IPS-15b (cell line): ENCODE results near the gene LRRC4C.
"Not testable (repeated sequence)": the region's sequence is repeated elsewhere in the genome, so short reads cannot be mapped to it uniquely, and the experiment has no call there.

Source experiments
- H3K27me3 ChIP-seq: one replicate; pipeline ENCODE4 v1.6.1; 2013; ENCODE audit warnings: low read length; ENCODE audit not compliant: control insufficient read depth, insufficient read depth
- H3K36me3 ChIP-seq: one replicate; pipeline ENCODE4 v1.6.1; 2013; ENCODE audit warnings: low read length; ENCODE audit not compliant: control insufficient read depth, insufficient read depth
- H3K4me1 ChIP-seq: one replicate; pipeline ENCODE4 v1.6.1; 2013; ENCODE audit warnings: mild to moderate bottlenecking, low read length; ENCODE audit not compliant: control insufficient read depth, insufficient read depth
- H3K4me3 ChIP-seq: one replicate; pipeline ENCODE4 v1.5.1; 2013; ENCODE audit warnings: low read depth, low read length
- H3K9ac ChIP-seq: one replicate; pipeline ENCODE4 v1.6.1; 2013; ENCODE audit warnings: low read depth, mild to moderate bottlenecking, low read length
- H3K9me3 ChIP-seq: one replicate; pipeline ENCODE4 v1.6.1; 2013; ENCODE audit warnings: mild to moderate bottlenecking, low read length; ENCODE audit not compliant: control insufficient read depth, insufficient read depth

Gene LRRC4C

DNA sequence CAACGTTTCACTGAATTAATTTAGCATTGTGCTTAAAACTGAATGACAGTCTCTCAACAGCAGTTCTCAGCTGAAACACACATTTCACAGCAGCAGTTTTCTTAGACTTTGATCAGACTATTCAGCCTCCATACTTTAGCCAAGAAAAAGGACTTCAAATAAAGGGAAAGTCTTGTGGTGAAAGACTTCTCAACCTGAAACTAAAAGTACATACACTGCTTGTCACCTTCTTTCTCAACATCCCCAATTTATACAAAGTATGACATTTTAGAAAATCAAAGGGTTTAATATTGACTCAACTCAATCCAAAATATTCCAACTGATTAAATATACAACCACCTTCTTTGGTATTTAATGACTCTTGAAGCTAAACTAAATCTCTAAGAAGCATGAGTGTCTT lies 419.0 kb downstream of the LRRC4C start:
- no peak overlapping the region for H3K4me3 ChIP-seq

GRCh38 chr11:41039592-41039991 lies 419.9 kb downstream of the LRRC4C start:
- no peaks in the 10 kb centered on the region for H3K9me3 ChIP-seq
- no peaks in the 10 kb centered on the region for H3K36me3 ChIP-seq
- H3K4me1 ChIP-seq: peaks cover 7% of the 10 kb centered on the region
- no peaks in the 10 kb centered on the region for H3K27me3 ChIP-seq
- no peak overlapping the region for H3K9ac ChIP-seq
- H3K4me3 ChIP-seq: no peak overlapping the region

More for the DNA sequence above, 419.0 kb downstream of the LRRC4C start:
- Histone ChIP-seq H3K9me3 (no peaks in the 10 kb centered on the region), H3K9ac (no peak overlapping the region), H3K36me3 (no peaks in the 10 kb centered on the region), H3K27me3 (no peaks in the 10 kb centered on the region), H3K4me1 (peaks cover 10% of the 10 kb centered on the region)

DNA sequence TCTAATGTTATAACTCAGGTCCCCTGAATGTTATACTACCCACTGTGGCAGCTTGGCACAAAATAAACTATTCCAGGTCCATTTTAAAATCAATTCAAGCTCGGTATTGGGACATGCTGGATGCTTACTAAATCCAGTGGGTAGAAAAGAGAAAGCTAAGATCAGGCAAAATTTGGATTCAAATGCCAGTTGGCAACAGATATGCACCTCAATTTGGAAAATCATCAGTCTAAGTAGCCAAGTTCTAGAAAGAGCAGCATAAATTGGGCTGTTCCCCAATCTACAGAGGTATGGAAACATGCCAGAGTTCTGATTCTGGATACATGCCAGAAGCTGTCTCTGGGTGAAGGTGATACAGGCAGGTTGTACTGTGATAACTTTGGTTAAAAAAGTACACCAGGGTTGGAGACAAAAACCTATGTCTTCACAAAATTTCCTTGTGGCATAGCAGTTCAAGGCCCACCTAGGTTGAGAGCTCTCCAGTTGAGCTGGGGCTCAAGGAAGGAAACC lies 427.8 kb downstream of the LRRC4C start:
- no peaks in the 10 kb centered on the region for H3K36me3 ChIP-seq
- H3K9ac ChIP-seq: no peak overlapping the region
- H3K9me3 ChIP-seq: no peaks in the 10 kb centered on the region
- no peaks in the 10 kb centered on the region for H3K27me3 ChIP-seq
- H3K4me1 ChIP-seq: no peaks in the 10 kb centered on the region
- H3K4me3 ChIP-seq: no peak overlapping the region

DNA sequence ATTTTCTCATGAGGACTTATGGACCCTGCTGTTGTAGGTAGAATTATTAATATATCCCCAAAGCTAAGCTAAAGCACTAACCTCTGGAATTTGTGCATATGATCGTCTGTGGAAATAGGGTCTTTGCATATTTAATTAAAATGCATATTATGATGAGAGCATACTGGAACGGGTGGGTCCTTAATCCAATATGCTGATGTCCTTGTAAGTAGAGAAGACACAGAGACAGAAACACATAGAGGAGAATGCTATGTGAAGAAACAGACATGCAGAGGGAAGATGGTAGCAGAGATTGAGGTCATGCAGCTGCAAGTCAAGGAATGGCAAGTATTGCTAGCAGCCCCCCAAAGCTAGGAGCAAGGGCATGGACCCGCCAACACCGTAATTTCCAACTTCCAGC lies 439.2 kb downstream of the LRRC4C start:
- Histone ChIP-seq H3K9ac (no peak overlapping the region), H3K9me3 (no peaks in the 10 kb centered on the region), H3K4me3 (no peak overlapping the region), H3K4me1 (peaks cover 8% of the 10 kb centered on the region), H3K27me3 (no peaks in the 10 kb centered on the region), H3K36me3 (no peaks in the 10 kb centered on the region)

- H3K36me3 ChIP-seq: not testable (repeated sequence)
Observed at GRCh38 chr11:41019666-41020065, 439.8 kb downstream of the LRRC4C start.

DNA sequence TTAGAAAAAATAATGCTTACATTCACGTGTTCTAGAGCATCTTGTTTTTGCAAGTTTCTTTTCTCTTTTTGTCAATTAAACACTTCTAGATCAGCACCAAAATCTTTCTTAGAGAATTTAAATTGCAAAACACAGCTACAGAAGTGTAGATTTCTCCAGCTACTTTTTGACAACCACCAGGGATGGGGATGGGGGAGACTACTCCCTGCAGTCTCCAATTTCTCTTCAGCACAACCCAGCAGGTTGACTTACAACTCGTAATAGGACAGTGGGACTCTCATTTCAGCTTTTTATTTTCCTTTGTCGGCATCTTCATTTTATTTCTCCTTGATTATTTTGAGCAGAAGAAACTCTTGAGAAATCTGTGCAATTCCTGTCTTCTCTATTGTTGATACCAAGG lies 441.2 kb downstream of the LRRC4C start:
- H3K36me3 ChIP-seq: no peaks in the 10 kb centered on the region
- H3K4me1 ChIP-seq: peaks cover 8% of the 10 kb centered on the region
- H3K4me3 ChIP-seq: no peak overlapping the region
- no peak overlapping the region for H3K9ac ChIP-seq
- no peaks in the 10 kb centered on the region for H3K27me3 ChIP-seq
- no peaks in the 10 kb centered on the region for H3K9me3 ChIP-seq

More at GRCh38 chr11:41019666-41020065, 439.8 kb downstream of the LRRC4C start:
- not testable (repeated sequence) for H3K9me3 ChIP-seq, H3K27me3 ChIP-seq, H3K4me3 ChIP-seq, H3K4me1 ChIP-seq, H3K9ac ChIP-seq

DNA sequence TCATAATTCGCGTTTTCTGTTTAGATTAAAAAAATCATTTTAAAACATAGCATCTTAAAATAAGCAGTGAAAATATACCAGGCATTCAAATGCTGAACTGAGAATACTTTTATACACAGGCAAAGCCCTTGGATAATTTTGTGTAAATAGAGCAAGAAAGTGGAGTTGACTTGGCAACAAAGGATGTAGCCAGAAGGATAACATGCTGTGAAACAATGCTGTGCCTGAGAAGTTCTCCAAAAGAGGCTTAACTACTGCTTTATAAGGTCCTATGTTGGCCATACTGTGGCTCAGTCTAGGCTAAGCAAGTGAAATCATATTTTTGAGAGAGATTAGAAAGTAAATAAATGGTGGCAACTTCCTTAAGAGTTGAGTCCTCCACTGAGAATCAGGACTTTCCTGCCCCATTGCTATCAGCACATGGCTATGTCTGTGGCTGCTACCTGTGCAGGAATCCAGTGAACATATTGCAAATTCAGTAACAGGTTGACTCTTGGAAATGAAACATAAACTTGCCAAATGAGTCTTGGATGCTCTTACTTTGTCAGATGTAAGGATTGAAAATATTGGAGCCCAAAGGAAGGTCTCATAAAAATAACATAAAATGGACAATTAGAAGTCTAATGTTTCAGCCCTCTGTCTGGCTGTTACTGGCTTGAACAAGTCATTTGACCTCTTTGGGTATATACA lies 448.9 kb downstream of the LRRC4C start:
- H3K36me3 ChIP-seq: no peaks in the 10 kb centered on the region
- no peak overlapping the region for H3K9ac ChIP-seq
- no peaks in the 10 kb centered on the region for H3K9me3 ChIP-seq
- no peak overlapping the region for H3K4me3 ChIP-seq
- H3K4me1 ChIP-seq: no peaks in the 10 kb centered on the region
- no peaks in the 10 kb centered on the region for H3K27me3 ChIP-seq

DNA sequence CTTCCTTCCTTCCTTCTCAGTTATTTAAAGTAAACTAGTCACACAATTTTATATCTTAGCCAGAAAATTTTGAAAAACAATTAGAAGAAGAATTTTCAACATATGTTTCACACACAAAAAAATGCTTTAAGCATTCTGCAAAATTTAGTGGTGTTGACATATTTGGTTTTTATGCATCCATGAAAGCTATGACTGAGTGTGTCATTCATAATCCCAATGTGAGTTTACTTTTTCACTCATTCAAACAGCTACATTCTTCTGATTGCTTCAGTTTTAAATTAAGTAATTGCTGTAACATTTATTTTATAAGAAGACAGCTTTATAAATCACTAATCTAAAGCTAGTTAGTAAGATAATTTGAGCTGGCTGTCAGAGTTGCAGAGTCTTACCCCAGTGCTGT lies 453.5 kb downstream of the LRRC4C start:
- no peaks in the 10 kb centered on the region for H3K27me3 ChIP-seq
- H3K4me1 ChIP-seq: peaks cover 2% of the 10 kb centered on the region
- no peak overlapping the region for H3K4me3 ChIP-seq
- no peaks in the 10 kb centered on the region for H3K9me3 ChIP-seq
- no peak overlapping the region for H3K9ac ChIP-seq
- no peaks in the 10 kb centered on the region for H3K36me3 ChIP-seq

DNA sequence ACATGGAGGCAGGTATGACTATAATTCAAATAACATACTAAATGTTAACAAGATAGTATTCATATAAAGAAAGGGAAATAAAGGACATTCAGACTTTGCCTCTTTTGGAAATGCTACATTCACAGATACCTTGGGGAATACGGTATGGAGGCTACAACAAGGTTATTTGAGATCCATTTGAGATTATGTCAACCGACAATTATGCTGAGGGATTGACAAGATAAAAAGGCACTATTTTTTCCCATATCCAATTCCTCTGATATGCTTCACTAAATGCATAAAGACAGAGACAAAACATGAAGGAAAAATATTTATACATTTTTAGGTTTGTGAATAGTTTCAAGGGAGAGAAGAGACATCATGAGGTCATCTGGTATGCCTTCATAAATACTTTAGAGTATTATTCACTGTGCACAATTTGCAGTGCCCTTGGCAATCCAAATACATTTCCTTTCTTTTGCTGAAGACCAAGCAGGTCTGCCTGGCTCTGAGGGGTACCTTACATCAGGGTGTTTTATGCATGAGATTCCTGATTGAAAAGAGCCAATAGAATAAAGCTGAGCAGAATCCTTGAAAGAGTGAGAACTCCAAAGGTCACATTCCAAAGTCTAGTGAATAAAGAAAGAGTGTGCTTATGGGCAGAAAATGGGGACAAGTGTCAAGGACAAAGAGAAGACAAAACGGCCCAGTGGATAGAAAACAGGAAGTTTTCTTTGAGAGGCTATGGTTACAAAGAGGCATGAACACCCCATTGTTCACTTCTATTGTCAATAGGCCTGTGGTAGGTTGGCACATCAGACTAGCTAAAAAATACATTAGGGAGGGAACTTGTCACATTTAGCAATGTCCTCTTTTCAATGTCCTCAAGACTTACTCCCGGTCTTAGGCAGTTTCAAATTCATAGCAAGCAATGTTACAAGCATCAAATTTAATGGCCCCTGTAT lies 455.8 kb downstream of the LRRC4C start:
- H3K9ac ChIP-seq: no peak overlapping the region
- H3K4me3 ChIP-seq: no peak overlapping the region
- no peaks in the 10 kb centered on the region for H3K27me3 ChIP-seq
- no peaks in the 10 kb centered on the region for H3K36me3 ChIP-seq
- peaks cover 2% of the 10 kb centered on the region for H3K4me1 ChIP-seq
- H3K9me3 ChIP-seq: no peaks in the 10 kb centered on the region

DNA sequence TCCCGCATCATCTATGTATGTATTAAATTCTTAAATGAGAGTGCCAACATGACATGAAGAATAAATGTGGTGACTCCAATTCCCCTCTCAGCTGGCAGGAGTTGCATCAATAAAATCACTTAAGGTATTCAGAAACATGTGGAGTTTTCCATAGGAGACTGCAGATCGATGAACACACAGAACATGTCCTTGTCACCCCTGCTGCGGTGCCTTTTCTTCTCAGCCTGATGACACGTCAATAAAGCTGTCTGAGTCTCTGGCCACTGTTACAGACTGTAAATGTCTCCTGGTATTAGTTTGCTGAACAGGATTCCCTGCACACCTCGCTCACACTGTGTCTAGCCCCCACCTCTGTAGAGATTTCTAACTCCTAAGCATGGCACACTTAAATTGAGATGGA lies 460.5 kb downstream of the LRRC4C start:
- H3K9me3 ChIP-seq: no peaks in the 10 kb centered on the region
- no peaks in the 10 kb centered on the region for H3K36me3 ChIP-seq
- H3K9ac ChIP-seq: no peak overlapping the region
- H3K4me1 ChIP-seq: peaks cover under 1% of the 10 kb centered on the region
- H3K27me3 ChIP-seq: no peaks in the 10 kb centered on the region
- no peak overlapping the region for H3K4me3 ChIP-seq

GRCh38 chr11:40987776-40988435 lies 471.5 kb downstream of the LRRC4C start:
- Histone ChIP-seq H3K36me3 (no peaks in the 10 kb centered on the region), H3K4me3 (no peak overlapping the region), H3K9ac (no peak overlapping the region)

More at GRCh38 chr11:40987776-40988435, 471.5 kb downstream of the LRRC4C start:
- Histone ChIP-seq H3K9me3 (no peaks in the 10 kb centered on the region), H3K27me3 (no peaks in the 10 kb centered on the region), H3K4me1 (no peaks in the 10 kb centered on the region)
